GM21390 (cell line): ENCODE measurements around the gene TFDP2.
"Not testable (repeated sequence)": the region's sequence is repeated elsewhere in the genome, so short reads cannot be mapped to it uniquely, and the experiment has no call there.

Experiments used
- ATAC-seq: cut with Tn5 transposase; IDR thresholded peaks from one replicate; pipeline ENCODE4 v1.9.1; 2021; ENCODE audit not compliant: unreplicated experiment

TFDP2 gene

GRCh38 chr3:142027300-142027699 lies 122.0 kb downstream of the TFDP2 start:
- no peak for ATAC-seq

- no peak for ATAC-seq
These were observed 123.0 kb downstream of the TFDP2 start for GRCh38 chr3:142026333-142026732.

GRCh38 chr3:142022381-142022780 lies 127.0 kb downstream of the TFDP2 start:
- ATAC-seq, result peak; percentile 68

- no peak for ATAC-seq
These were observed 128.2 kb downstream of the TFDP2 start for GRCh38 chr3:142021127-142021526.

- ATAC-seq, result peak; percentile 76
These were observed 129.5 kb downstream of the TFDP2 start for GRCh38 chr3:142019794-142020320.

GRCh38 chr3:142013993-142014392 lies 135.4 kb downstream of the TFDP2 start:
- ATAC-seq, result no peak

- no peak for ATAC-seq
These were observed 135.9 kb downstream of the TFDP2 start for GRCh38 chr3:142013326-142013980.

- no peak for ATAC-seq
These were observed 140.3 kb downstream of the TFDP2 start for GRCh38 chr3:142009029-142009428.

GRCh38 chr3:142007710-142008399 lies 141.5 kb downstream of the TFDP2 start:
- no peak for ATAC-seq

- ATAC-seq, result not testable (repeated sequence)
These were observed 144.4 kb downstream of the TFDP2 start for GRCh38 chr3:142004957-142005356.

GRCh38 chr3:142004025-142004424 lies 145.3 kb downstream of the TFDP2 start:
- no peak for ATAC-seq

- ATAC-seq, result no peak
These were observed 146.1 kb downstream of the TFDP2 start for GRCh38 chr3:142003291-142003690.

- ATAC-seq, result no peak
These were observed 148.9 kb downstream of the TFDP2 start for GRCh38 chr3:142000325-142000870.

- no peak for ATAC-seq
These were observed 150.6 kb downstream of the TFDP2 start for GRCh38 chr3:141998669-141999290.

GRCh38 chr3:141996437-141996836 lies 152.9 kb downstream of the TFDP2 start:
- ATAC-seq, result peak; percentile 37

GRCh38 chr3:141994856-141995255 lies 154.5 kb downstream of the TFDP2 start:
- no peak for ATAC-seq

- peak; percentile 68 for ATAC-seq
These were observed 156.8 kb downstream of the TFDP2 start for GRCh38 chr3:141992512-141992911.

GRCh38 chr3:141986548-141987107 lies 162.7 kb downstream of the TFDP2 start:
- ATAC-seq, result no peak

GRCh38 chr3:141981084-141981483 lies 168.3 kb downstream of the TFDP2 start:
- ATAC-seq, result no peak

GRCh38 chr3:141979050-141979671 lies 170.2 kb downstream of the TFDP2 start:
- ATAC-seq, result no peak

- not testable (repeated sequence) for ATAC-seq
These were observed 174.6 kb downstream of the TFDP2 start for GRCh38 chr3:141974777-141975176.
